ENCODE data around the gene RCBTB1.
"Not testable (repeated sequence)": the region's sequence is repeated elsewhere in the genome, so short reads cannot be mapped to it uniquely, and the experiment has no call there.

Gene RCBTB1

GRCh38 chr13:49604570-49604969, 19.2 kb upstream of the RCBTB1 start:
- no peak for DNase-seq (ENCODE audit: low read depth in 2 of 2)

- DNase-seq (ENCODE audit: low read depth in 2 of 2) = not testable (repeated sequence)
These were observed 17.3 kb upstream of the RCBTB1 start for GRCh38 chr13:49602615-49603014.

- no peak for DNase-seq (ENCODE audit: low read depth in 2 of 2)
These were observed 16.6 kb upstream of the RCBTB1 start for GRCh38 chr13:49602005-49602404.

- DNase-seq (ENCODE audit: low read depth in 2 of 2) = no peak
These were observed 11.8 kb upstream of the RCBTB1 start for GRCh38 chr13:49597043-49597641.

- DNase-seq (ENCODE audit: low read depth in 2 of 2) = no peak
These were observed 10.9 kb upstream of the RCBTB1 start for GRCh38 chr13:49596221-49596620.

GRCh38 chr13:49594576-49594975, 9.2 kb upstream of the RCBTB1 start:
- no peak for DNase-seq (ENCODE audit: low read depth in 2 of 2)

- DNase-seq (ENCODE audit: low read depth in 2 of 2) = not testable (repeated sequence)
These were observed 8.5 kb upstream of the RCBTB1 start for GRCh38 chr13:49593876-49594275.

GRCh38 chr13:49590714-49591113, 5.4 kb upstream of the RCBTB1 start:
- not testable (repeated sequence) for DNase-seq (ENCODE audit: low read depth in 2 of 2)

GRCh38 chr13:49587311-49587847, 2.0 kb upstream of the RCBTB1 start:
- DNase-seq (ENCODE audit: low read depth in 2 of 2) = no peak

- no peak for DNase-seq (ENCODE audit: low read depth in 2 of 2)
These were observed 1.4 kb upstream of the RCBTB1 start for GRCh38 chr13:49586717-49587116.

GRCh38 chr13:49584771-49585182, 581 bp downstream of the RCBTB1 start:
- no peak for DNase-seq (ENCODE audit: low read depth in 2 of 2)

GRCh38 chr13:49580980-49581680, 4.2 kb downstream of the RCBTB1 start:
- DNase-seq (ENCODE audit: low read depth in 2 of 2) = no peak

GRCh38 chr13:49579501-49579900, 5.9 kb downstream of the RCBTB1 start:
- no peak for DNase-seq (ENCODE audit: low read depth in 2 of 2)

- no peak for DNase-seq (ENCODE audit: low read depth in 2 of 2)
These were observed 13.8 kb downstream of the RCBTB1 start for GRCh38 chr13:49571299-49572240.

GRCh38 chr13:49569993-49570689, 15.2 kb downstream of the RCBTB1 start:
- no peak for DNase-seq (ENCODE audit: low read depth in 2 of 2)

- DNase-seq (ENCODE audit: low read depth in 2 of 2) = no peak
These were observed 17.9 kb downstream of the RCBTB1 start for GRCh38 chr13:49567491-49567890.

GRCh38 chr13:49566461-49566860, 18.9 kb downstream of the RCBTB1 start:
- DNase-seq (ENCODE audit: low read depth in 2 of 2) = no peak

- DNase-seq (ENCODE audit: low read depth in 2 of 2) = not testable (repeated sequence)
These were observed 19.9 kb downstream of the RCBTB1 start for GRCh38 chr13:49565461-49565860.

- no peak for DNase-seq (ENCODE audit: low read depth in 2 of 2)
These were observed 21.8 kb downstream of the RCBTB1 start for GRCh38 chr13:49563516-49563915.

GRCh38 chr13:49561062-49561410, 24.3 kb downstream of the RCBTB1 start:
- DNase-seq (ENCODE audit: low read depth in 2 of 2) = no peak

- DNase-seq (ENCODE audit: low read depth in 2 of 2) = no peak
These were observed 24.9 kb downstream of the RCBTB1 start for GRCh38 chr13:49560270-49561061.

Data from stimulated activated CD8-positive, alpha-beta memory T cell treated with anti-CD3 and anti-CD28 coated beads, Interleukin-7, amount 100 ng/mL, for 1 hour (primary cell).